GM10847 (cell line): ENCODE measurements around the gene HTT.

Experiments used
- POLR2A ChIP-seq: IDR thresholded peaks from 2 replicates; pipeline ENCODE4 v1.6.1; 2011; ENCODE audit not compliant: insufficient read length; ENCODE audit errors: extremely low read depth

The HTT gene

GRCh38 chr4:3098346-3098745 is 23.9 kb downstream of the HTT start:
- TF ChIP-seq POLR2A, result no peak

DNA sequence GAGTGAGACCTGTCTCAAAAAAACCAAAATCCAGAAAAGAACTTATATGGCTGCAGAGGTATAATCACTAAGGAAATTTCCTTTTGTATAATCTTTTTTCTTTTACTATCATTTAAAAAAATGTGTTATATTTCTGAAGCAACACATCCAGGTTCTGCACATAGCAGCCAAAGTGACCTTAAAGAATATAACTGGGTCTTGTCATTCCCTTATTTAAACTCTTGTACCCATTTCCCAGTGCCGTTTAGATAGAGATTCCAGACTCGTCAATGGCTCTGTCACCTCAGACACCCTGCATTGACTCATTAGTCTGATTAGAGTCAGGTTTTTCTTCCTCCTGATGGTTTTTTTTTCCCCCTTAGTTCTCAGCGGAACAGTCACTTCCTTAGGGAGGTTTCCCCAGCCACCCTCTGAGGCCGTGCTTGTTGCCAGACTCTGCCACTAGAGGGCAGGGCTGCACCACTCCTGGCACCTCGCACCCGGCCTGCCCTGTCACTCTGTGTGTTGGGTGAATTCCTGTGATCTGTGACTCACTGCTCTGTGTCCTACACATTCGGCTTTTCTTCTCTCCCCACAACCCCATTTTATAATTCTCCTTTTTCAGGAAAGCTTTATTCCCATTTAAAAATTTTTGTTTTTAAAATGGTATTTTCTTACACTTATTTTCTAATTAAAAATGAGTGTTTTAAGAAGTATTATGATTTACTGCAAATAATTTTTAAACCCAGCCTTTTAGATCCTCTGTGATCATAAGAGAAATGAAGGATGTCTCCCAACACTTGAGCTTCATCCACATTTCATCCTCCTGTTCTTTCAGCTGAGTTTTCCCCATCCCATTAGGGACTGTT is 32.1 kb downstream of the HTT start:
- no peak for TF ChIP-seq POLR2A

GRCh38 chr4:3107271-3107670 is 32.8 kb downstream of the HTT start:
- TF ChIP-seq POLR2A, result no peak

DNA sequence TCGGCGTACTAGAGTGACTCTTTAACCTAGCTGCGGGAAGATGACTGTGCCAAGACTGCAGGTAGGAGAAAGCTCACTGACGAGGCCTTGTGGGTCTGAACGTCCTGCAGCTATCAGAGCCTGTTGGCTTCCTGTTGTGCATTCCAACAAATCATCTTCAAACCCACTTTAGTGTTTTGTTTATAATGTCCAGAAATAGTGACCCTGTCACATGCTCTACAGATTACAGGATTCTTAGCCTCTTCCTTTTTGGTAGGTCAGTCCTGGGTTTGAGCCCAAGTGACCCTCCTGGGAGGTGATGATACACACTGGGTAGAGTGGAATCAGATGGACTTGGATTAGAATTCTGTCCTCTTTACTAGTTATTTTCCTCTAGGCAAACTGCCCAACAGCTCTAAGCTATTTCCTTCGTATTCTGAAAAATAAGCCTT is 33.2 kb downstream of the HTT start:
- TF ChIP-seq POLR2A, result no peak

DNA sequence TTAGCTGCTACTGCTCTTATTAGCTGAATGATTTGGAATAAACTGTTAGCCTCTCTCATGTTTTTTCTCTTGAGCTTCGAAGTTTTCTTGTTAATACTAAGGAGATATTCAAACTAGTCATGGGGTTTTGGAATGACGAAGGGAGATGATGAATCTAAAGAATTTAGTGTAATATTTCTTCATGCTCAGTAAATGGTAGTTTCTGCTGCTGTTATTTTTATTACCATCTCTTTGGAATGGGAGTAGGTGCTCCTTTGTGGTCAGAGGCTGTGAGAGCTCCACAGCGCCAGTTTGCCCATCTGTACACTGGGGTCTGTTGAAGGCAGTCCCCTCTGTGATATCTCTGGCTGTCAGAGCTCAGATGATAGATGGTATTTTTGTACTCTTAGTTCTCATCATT is 33.7 kb downstream of the HTT start:
- TF ChIP-seq POLR2A, result no peak

GRCh38 chr4:3111461-3111860 is 37.0 kb downstream of the HTT start:
- TF ChIP-seq POLR2A, result no peak

DNA sequence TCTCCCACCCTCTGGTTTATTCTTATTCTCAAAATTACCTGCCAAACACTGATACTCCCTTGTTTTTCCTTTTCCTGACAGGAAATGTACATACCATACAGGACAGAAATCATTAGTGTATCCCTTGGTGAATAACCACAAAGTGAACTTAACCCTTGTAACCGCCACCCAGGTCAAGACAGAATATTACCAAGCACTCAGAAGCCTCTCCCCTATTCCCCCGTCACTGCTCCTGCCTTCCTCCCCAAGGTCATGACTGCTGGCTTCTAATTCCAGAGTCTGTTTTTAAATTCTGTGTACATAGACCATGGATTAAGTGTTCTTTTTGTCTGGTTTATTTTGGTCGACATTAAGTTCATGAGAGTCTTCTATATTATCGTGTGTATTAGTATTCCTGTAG is 37.7 kb downstream of the HTT start:
- TF ChIP-seq POLR2A, result no peak

DNA sequence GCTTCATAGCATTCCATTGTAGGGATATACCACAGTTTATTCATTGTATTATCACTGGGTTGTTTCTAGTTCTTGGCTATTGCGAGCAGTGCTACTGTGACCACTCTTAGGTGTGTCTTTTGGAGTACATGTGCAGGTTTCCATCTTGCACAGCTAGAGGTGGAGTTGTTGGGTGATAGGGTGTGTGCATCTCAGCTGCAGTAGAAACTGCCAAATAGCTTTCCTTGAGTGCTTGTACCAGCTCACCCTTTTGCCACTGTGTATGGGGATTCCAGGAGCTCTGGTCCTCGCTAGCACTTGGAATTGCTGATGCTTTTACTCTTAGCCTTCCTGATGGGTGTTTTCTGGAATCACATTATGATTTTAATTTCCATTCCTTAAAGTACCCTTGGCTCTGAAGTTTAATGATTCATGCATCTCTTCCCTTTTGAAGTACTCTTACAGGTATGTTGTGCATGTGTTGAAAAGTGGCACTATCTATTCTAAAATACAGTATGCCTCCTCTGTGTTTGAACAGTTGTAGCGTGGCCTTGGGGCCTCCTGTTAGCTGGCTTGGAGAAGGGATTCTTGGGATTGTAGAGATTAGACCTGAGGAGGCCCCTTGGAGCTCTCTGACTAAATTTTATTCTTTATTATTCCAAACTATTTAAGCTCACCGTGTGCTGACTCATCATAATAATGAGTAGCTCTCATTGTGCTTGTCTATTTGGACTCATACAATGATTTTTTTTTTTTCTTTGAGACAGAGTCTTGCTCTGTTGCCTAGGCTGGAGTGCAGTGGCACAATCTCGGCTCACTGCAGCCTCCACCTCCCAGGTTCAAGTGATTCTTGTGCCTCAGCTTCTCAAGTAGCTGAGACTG is 38.4 kb downstream of the HTT start:
- TF ChIP-seq POLR2A, result no peak

- no peak for TF ChIP-seq POLR2A
Observed at GRCh38 chr4:3114377-3114776, 39.9 kb downstream of the HTT start.

DNA sequence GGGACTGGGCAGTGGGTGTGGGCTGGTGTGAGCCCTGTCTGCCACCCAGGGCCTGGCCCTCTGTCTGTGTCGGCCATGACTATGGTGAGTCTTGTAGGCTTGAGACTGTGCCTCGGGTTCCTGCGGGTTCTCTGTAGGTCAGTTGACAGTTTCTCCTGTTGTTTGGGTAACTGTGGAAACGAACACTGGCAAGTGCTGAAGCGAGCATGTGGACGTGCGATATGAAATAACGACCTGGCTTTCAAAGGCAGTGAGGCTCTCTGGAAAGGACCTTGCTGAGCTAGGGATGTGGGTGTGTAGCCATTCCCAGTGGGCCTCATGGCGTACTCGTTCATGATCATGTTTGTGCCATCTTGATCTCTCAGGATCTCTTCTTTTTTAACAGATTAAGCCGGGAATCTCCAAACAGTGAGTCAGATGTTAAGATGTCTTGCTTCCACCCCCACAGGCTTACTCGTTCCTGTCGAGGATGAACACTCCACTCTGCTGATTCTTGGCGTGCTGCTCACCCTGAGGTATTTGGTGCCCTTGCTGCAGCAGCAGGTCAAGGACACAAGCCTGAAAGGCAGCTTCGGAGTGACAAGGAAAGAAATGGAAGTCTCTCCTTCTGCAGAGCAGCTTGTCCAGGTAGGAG is 41.3 kb downstream of the HTT start:
- TF ChIP-seq POLR2A, result no peak

DNA sequence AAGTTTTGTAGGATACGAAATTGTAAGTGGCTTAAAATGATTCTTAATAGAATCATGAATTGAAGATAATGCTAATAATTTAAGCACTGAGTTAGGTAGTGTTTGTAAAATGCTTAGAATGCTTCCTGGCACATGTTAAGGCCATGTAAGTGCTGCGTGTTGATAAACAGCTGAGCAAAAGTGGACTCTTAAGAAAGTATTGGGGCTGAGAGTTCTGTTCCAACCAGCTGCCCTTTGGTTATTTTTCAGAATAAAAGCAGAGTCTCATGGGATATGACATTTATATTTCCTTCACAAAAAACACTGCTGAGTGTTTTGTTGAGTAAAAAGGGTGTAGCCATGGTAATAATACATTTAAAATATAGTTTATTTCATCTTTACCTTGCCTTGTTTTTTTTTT is 42.5 kb downstream of the HTT start:
- no peak for TF ChIP-seq POLR2A

- TF ChIP-seq POLR2A, result no peak
Observed at GRCh38 chr4:3118312-3118711, 43.8 kb downstream of the HTT start.

DNA sequence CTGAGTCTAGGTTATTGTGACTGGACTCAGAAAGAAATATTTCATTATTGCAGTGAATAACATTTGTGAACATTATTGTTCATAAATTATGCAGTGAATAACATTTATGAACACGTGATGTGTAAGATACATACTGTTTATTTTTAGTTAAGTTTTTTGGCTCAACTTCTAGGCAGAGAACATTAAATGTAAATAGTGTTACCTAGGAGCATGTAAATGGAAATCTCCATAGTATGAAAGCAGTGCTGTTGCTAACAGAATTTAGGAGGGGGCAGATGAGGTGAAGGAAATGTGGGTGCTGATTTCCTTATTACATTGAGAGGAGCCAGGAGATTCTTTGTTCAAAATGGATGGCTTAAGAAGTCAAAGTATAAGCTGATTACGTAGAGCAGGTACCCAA is 45.0 kb downstream of the HTT start:
- TF ChIP-seq POLR2A, result no peak

GRCh38 chr4:3121110-3121509 is 46.6 kb downstream of the HTT start:
- TF ChIP-seq POLR2A, result no peak

GRCh38 chr4:3121596-3121995 is 47.1 kb downstream of the HTT start:
- TF ChIP-seq POLR2A, result no peak

GRCh38 chr4:3122081-3122563 is 47.6 kb downstream of the HTT start:
- no peak for TF ChIP-seq POLR2A

GRCh38 chr4:3123181-3123671 is 48.7 kb downstream of the HTT start:
- no peak for TF ChIP-seq POLR2A
